AG09319 (cell line): ENCODE data around the gene C12orf43.

Experiments used
- DNase-seq: peaks from one replicate; pipeline ENCODE4 v3.0.0-alpha.2; 2010; ENCODE audit warnings: low read depth; ENCODE audit errors: extremely low read depth
- TF ChIP-seq, protein P1 (sequence below): IDR thresholded peaks from 2 replicates; pipeline ENCODE4 v1.5.1; 2011; ENCODE audit warnings: low read depth, mild to moderate bottlenecking, inconsistent platforms, low read length, moderate library complexity

Gene C12orf43

DNA sequence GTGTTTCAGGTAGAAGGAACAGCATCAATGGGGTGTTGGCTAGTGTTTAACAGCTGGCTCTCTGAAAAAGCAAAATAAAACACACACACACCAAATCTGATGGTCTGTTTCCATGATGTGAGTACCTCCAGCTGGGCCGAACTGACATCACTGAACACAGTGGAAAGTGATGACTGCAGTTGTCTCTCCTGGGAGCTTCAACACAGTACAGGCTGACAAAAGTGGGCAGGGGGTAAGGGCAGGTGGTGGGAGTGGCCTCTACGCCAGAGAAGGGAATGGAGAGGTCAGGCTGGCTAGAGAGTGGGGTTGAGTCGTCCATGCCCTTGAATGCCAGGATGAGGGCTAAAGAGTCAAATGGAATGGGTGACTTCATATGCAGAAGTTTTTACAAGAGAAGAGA lies 46.0 kb downstream of the C12orf43 start:
- DNase-seq: no peak
- TF ChIP-seq, protein P1, sequence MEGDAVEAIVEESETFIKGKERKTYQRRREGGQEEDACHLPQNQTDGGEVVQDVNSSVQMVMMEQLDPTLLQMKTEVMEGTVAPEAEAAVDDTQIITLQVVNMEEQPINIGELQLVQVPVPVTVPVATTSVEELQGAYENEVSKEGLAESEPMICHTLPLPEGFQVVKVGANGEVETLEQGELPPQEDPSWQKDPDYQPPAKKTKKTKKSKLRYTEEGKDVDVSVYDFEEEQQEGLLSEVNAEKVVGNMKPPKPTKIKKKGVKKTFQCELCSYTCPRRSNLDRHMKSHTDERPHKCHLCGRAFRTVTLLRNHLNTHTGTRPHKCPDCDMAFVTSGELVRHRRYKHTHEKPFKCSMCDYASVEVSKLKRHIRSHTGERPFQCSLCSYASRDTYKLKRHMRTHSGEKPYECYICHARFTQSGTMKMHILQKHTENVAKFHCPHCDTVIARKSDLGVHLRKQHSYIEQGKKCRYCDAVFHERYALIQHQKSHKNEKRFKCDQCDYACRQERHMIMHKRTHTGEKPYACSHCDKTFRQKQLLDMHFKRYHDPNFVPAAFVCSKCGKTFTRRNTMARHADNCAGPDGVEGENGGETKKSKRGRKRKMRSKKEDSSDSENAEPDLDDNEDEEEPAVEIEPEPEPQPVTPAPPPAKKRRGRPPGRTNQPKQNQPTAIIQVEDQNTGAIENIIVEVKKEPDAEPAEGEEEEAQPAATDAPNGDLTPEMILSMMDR: no peak

DNA sequence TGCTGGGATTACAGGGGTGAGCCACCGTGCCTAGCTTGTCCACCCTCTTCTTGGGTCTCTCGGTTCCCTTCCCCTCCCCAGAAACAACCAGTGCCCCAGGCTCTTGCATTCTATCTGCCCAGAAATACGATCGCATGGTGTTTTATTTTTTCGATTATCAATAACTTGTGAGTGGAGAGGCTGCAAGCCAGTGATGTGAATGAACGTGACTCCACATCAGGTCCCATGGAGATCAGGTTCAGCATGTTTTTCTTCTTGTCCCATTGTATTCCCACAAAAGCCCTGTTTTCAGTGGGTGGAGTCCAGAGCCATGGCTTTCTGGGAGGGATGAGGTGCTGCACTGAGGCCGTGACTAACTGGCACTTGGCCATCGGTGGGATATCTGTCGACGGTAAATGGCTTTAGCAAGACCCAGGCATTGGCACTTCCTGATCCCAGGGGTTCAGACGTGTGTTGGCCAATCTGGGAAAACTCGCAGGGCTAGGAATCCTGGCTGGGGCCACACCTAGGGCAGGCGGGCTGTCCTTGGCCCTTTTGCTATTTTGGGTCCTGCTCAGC lies 50.7 kb downstream of the C12orf43 start:
- TF ChIP-seq, protein P1: no peak
- DNase-seq: no peak

DNA sequence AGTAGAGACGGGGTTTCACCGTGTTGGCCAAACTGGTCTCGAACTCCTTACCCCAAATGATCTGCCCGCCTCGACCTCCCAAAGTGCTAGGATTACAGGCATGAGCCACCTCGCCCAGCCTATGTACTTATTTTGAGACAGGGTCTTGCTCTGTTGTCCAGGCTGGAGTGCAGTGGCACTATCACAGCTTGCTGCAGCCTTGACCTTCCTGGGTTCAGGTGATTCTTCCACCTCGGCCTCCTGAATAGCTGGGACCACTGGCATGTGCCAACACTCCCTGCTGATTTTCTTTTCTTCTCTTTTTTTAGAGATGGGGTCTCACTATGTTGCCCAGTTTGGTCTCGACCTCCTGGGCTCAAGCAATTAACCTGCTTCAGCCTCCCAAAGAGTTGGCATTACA lies 52.0 kb downstream of the C12orf43 start:
- TF ChIP-seq, protein P1: no peak
- DNase-seq: no peak

DNA sequence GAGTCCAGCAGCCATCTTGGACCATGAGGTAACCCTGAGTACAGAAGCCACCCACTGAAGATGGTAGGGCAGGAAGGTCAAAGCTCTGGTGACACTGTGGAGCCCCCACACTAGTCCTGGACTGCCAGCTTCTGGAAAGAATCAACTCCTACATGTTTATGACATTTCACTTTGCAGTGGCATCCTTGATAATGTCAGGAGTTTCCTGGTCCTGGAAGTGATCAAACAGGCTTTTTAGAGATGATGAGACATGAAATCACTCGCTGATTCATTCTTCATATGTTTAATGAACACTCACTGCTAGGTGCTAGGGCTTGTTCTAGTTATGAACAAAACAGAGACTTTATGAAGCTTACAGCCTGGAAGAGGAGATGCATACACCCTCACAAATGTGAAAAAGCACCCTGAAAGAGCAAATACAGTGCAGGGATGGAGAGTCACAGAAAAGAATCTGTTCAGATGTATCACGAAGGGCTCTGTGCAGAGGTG lies 53.7 kb downstream of the C12orf43 start:
- no peak for DNase-seq
- TF ChIP-seq, protein P1: no peak

DNA sequence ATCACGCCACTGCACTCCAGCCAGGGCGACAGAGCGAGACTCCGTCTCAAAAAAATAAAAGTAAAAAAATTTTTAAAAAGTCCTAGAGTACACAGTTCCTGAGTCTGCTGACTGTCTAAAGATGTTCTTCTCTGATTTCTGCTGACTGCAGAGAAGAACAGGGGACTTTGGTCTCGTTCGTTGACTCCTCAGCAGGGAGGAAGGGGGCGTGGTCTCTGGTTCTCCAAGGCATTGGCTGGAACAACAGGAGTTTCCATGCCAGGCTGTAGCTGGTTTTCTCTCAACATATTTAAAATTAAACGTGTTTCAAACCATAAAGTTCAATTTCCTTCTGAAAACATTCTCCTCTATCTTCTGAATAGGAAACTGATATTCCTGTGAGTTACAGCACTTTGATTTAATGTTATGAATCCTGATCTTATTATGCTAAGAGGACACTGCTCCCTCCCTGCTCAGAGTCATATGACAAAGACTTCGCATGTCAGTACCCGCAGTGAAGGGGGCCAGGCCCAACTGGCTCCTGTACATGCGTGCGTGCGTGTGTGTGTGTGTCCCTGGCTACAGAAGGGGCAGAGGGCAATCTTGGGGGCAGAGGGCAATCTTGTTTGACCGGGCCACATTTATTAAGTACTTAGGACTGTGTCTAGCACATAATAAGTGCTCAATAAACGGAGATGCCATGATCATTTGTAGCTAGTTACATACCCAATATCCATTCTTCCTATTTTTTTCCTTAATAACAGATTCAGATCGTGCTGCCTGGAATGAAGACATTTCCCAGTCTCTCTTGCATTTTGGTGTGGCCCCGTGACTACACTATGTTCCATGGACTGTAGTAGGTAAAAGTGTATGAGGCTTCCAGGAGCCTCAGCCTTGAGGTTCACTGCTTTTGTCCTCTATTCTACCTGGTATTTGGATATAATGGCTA lies 54.4 kb downstream of the C12orf43 start:
- TF ChIP-seq, protein P1: no peak
- no peak for DNase-seq

DNA sequence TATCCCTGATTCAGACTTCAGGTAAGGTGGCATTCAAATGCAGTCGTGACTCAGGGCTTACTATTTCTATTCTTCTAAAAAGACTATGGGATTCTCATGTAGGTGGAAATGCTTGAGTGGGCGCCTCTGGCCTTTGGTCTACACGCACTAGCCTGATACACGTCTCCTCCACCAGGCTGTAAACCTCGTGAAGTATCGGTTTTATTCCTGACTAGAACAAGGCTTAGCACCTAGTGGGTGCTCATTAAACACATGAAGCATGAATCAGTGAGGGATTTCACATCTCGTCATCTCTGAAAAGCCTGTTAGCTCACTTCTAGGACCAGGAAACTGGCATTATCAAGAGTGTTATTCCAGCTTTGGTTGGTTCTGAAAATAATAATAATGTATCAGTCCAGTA lies 55.6 kb downstream of the C12orf43 start:
- DNase-seq: no peak
- TF ChIP-seq, protein P1: no peak

DNA sequence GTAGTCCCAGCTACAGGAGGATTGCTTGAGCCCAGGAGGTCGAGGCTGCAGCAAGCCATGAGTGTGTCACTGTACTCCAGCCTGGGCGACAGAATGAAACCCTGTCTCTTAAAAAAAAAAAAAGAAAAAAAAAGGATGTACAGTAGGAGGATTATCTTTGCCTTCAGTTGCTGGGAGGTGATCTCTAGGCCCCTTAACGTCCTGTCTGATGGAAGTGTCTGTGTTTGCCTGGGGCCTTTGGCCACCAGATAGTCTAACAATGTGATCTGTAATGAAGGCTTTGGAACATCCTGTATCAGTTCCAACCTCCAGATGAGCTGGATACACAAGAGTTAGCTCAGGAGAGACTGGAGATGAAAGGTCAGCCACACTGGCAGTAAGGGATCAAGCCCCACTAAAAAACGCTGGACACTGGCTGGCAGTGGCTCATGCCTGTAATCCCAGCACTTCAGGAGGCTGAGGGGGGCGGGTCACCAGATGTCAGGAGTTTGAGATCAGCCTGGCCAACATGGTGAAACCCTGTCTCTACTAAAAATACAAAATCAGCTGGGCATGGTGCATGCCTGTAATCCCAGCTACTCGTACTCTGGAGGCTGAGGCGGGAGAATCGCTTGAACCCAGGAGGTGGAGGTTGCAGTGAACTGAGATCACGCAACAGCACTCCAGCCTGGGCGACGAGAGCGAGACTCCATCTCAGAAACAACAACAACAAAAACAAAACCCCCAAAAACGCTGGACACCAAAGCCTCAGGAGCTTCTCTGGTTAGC lies 57.0 kb downstream of the C12orf43 start:
- no peak for DNase-seq
- TF ChIP-seq, protein P1: no peak
